ENCODE results near the gene RAB43.

The RAB43 gene

DNA sequence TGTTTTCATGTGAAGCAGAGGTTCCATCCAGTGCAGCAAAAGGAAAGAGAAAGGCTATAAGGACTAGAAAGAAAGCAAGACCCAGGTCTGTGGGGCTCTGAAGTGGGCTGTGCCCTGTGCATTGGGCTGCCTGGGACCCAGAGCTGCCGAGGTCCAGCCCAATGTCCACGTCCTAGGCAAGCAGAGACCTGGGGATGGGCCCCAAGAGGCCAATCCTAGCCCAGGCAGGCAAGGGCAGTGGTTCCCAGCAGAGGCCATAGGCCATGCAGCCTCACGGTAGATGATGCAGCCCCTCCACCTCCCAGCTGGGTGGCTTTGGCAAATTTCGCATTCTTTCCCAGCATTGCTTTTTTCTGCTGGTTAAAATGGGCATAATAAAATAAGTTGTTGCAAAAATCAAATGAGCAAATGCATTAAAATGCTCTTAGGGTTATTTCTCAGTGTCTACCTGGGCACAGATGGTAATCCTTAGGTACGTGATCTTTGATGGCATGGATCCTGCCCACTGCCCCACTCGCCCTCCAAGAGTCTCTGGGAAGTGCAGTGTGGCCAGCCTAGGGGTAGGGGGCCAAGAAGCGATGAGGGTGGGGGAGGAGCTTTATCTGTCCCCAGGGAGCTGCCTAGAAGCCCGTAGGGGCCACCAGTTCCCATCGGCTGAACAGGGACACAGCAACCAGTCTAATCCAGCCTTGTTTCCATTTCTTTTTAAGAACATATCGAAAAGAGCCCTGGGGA lies 83.3 kb downstream of the RAB43 start:
- DNase-seq (ENCODE audit: low read depth) = no peak

Measured in EH (cell line).